HPDE6-E6E7 (cell line): ENCODE results near the gene TTC27.

Source experiments
- DNase-seq: peaks from one replicate; pipeline ENCODE4 v3.0.0; 2011; ENCODE audit warnings: missing footprints; ENCODE audit errors: extremely low spot score

TTC27 gene

GRCh38 chr2:32668254-32668653, 40.4 kb downstream of the TTC27 start:
- DNase-seq, result no peak

GRCh38 chr2:32671885-32672533, 44.2 kb downstream of the TTC27 start:
- DNase-seq, result no peak

- no peak for DNase-seq
Observed at GRCh38 chr2:32678825-32679224, 51.0 kb downstream of the TTC27 start.

GRCh38 chr2:32680942-32681341, 53.1 kb downstream of the TTC27 start:
- no peak for DNase-seq

- DNase-seq, result no peak
Observed at GRCh38 chr2:32683520-32684086, 55.8 kb downstream of the TTC27 start.

- no peak for DNase-seq
Observed at GRCh38 chr2:32688541-32688940, 60.7 kb downstream of the TTC27 start.

GRCh38 chr2:32691678-32692077, 63.8 kb downstream of the TTC27 start:
- no peak for DNase-seq

GRCh38 chr2:32696439-32696838, 68.6 kb downstream of the TTC27 start:
- no peak for DNase-seq

- DNase-seq, result no peak
Observed at GRCh38 chr2:32697156-32697555, 69.3 kb downstream of the TTC27 start.

GRCh38 chr2:32699151-32699550, 71.3 kb downstream of the TTC27 start:
- DNase-seq, result no peak

- no peak for DNase-seq
Observed at GRCh38 chr2:32701806-32702205, 74.0 kb downstream of the TTC27 start.

- no peak for DNase-seq
Observed at GRCh38 chr2:32702303-32703064, 74.6 kb downstream of the TTC27 start.

- DNase-seq, result no peak
Observed at GRCh38 chr2:32706815-32707579, 79.1 kb downstream of the TTC27 start.

- DNase-seq, result peak; percentile 10
Observed at GRCh38 chr2:32711219-32711618, 83.4 kb downstream of the TTC27 start.

GRCh38 chr2:32711908-32712501, 84.2 kb downstream of the TTC27 start:
- no peak for DNase-seq

- DNase-seq, result no peak
Observed at GRCh38 chr2:32712870-32713269, 85.0 kb downstream of the TTC27 start.

- no peak for DNase-seq
Observed at GRCh38 chr2:32714521-32714920, 86.7 kb downstream of the TTC27 start.

- peak; percentile 11 for DNase-seq
Observed at GRCh38 chr2:32715391-32715841, 87.6 kb downstream of the TTC27 start.

GRCh38 chr2:32715981-32716380, 88.1 kb downstream of the TTC27 start:
- DNase-seq, result peak; percentile 59

GRCh38 chr2:32716598-32716997, 88.7 kb downstream of the TTC27 start:
- no peak for DNase-seq

- no peak for DNase-seq
Observed at GRCh38 chr2:32718752-32719151, 90.9 kb downstream of the TTC27 start.

GRCh38 chr2:32719430-32719829, 91.6 kb downstream of the TTC27 start:
- DNase-seq, result no peak
